ENCODE results near the gene KRTAP4-8. TPM values are rescaled to one million over a fixed set of nuclear protein-coding genes. Genes with fewer than 3 reads are reported as not detected.

KRTAP4-8 gene
- total RNA-seq, result not detected
- long read RNA-seq, result 0 reads

- ATAC-seq (no peak), DNase-seq (no peak)
- 37% methylated on average over 3 of the region's 4 CpGs for WGBS (ENCODE audit: insufficient coverage, low coverage, low lambda C conversion rate, missing lambda C conversion rate)
- intact Hi-C loops (cut with DNase I), result no loop called here
- Histone ChIP-seq H3K27me3 (no peaks in the 10 kb centered on the region), H3K36me3 (no peaks in the 10 kb centered on the region), H3K4me1 (no peaks in the 10 kb centered on the region), H3K4me3 (no peak within 1 kb of the TSS), H3K27ac (no peak within 1 kb of the TSS), H3K9me3 (no peaks in the 10 kb centered on the region)
- TF ChIP-seq POLR2A (IDR thresholded peaks at IDR 0.05) (no peak), CTCF (IDR thresholded peaks at IDR 0.05) (no peak)
These were observed at the start of gene KRTAP4-8 for GRCh38 chr17:41098042-41098441. Gene KRTAP4-8, minus strand, starts transcription at chr17:41098142. Its CDS starts 58 bp downstream, at chr17:41098084.

- 62% methylated on average over 2 of the region's 2 CpGs for whole genome bisulfite sequencing (ENCODE audit: insufficient coverage, low coverage, low lambda C conversion rate, missing lambda C conversion rate)
- Histone ChIP-seq H3K27me3 (no peaks in the 10 kb centered on the region), H3K27ac (no peak overlapping the region), H3K4me3 (no peak overlapping the region), H3K36me3 (no peaks in the 10 kb centered on the region), H3K9me3 (no peaks in the 10 kb centered on the region), H3K4me1 (no peaks in the 10 kb centered on the region)
- ATAC-seq (no peak), DNase-seq (no peak)
- TF ChIP-seq POLR2A (IDR thresholded peaks at IDR 0.05) (no peak), CTCF (IDR thresholded peaks at IDR 0.05) (no peak)
- intact Hi-C loops (cut with DNase I), result no loop called here
These were observed 47.3 kb upstream of the KRTAP4-8 start for GRCh38 chr17:41145261-41145660.

- no peaks in the 10 kb centered on the region for H3K9me3 ChIP-seq
- TF ChIP-seq POLR2A (IDR thresholded peaks at IDR 0.05), result no peak
- TF ChIP-seq CTCF (IDR thresholded peaks at IDR 0.05), result no peak
- WGBS (ENCODE audit: insufficient coverage, low coverage, low lambda C conversion rate, missing lambda C conversion rate), result 68% methylated on average over 1 of the region's 1 CpG
- DNase-seq, result no peak
- no peak for ATAC-seq
- no peaks in the 10 kb centered on the region for H3K27me3 ChIP-seq
- H3K4me3 ChIP-seq, result no peak overlapping the region
- H3K36me3 ChIP-seq, result no peaks in the 10 kb centered on the region
- H3K27ac ChIP-seq, result no peak overlapping the region
- intact Hi-C loops (cut with DNase I), result no loop called here
- no peaks in the 10 kb centered on the region for H3K4me1 ChIP-seq
These were observed 46.9 kb upstream of the KRTAP4-8 start for GRCh38 chr17:41144846-41145245.

GRCh38 chr17:41141361-41141760, 43.4 kb upstream of the KRTAP4-8 start:
- no peaks in the 10 kb centered on the region for H3K27me3 ChIP-seq
- H3K36me3 ChIP-seq, result no peaks in the 10 kb centered on the region
- no peaks in the 10 kb centered on the region for H3K9me3 ChIP-seq
- no peak for ATAC-seq
- TF ChIP-seq POLR2A (IDR thresholded peaks at IDR 0.05), result no peak
- TF ChIP-seq CTCF (IDR thresholded peaks at IDR 0.05), result no peak
- no peak overlapping the region for H3K4me3 ChIP-seq
- intact Hi-C loops (cut with DNase I), result no loop called here
- H3K4me1 ChIP-seq, result no peaks in the 10 kb centered on the region
- no peak for DNase-seq
- H3K27ac ChIP-seq, result no peak overlapping the region

All from right lobe of liver (tissue), 6 donors.